HG03460 (cell line): ENCODE measurements around the gene NDP.
"Not testable (repeated sequence)": the region's sequence is repeated elsewhere in the genome, so short reads cannot be mapped to it uniquely, and the experiment has no call there.

Experiments used
- ATAC-seq: cut with Tn5 transposase; IDR thresholded peaks from one replicate; pipeline ENCODE4 v1.9.1; 2021; ENCODE audit not compliant: unreplicated experiment

The NDP gene

GRCh38 chrX:43971966-43972961 is 926 bp downstream of the NDP start:
- no peak for ATAC-seq

- no peak for ATAC-seq
Observed at GRCh38 chrX:43970528-43970927, 2.7 kb downstream of the NDP start.

GRCh38 chrX:43969504-43970501 is 3.4 kb downstream of the NDP start:
- ATAC-seq = no peak

GRCh38 chrX:43968359-43968781 is 4.8 kb downstream of the NDP start:
- ATAC-seq = no peak

GRCh38 chrX:43964936-43965335 is 8.3 kb downstream of the NDP start:
- no peak for ATAC-seq

GRCh38 chrX:43963726-43964125 is 9.5 kb downstream of the NDP start:
- ATAC-seq = no peak

- no peak for ATAC-seq
Observed at GRCh38 chrX:43962636-43963035, 10.6 kb downstream of the NDP start.

- no peak for ATAC-seq
Observed at GRCh38 chrX:43961699-43962098, 11.5 kb downstream of the NDP start.

GRCh38 chrX:43958529-43958928 is 14.7 kb downstream of the NDP start:
- ATAC-seq = no peak

- no peak for ATAC-seq
Observed at GRCh38 chrX:43956034-43956433, 17.2 kb downstream of the NDP start.

GRCh38 chrX:43953218-43953617 is 20.0 kb downstream of the NDP start:
- no peak for ATAC-seq

GRCh38 chrX:43949669-43950068 is 23.5 kb downstream of the NDP start:
- ATAC-seq = no peak

- ATAC-seq = no peak
Observed at GRCh38 chrX:43940816-43941474, 32.2 kb downstream of the NDP start.

- ATAC-seq = no peak
Observed at GRCh38 chrX:43939187-43939926, 33.8 kb downstream of the NDP start.

- not testable (repeated sequence) for ATAC-seq
Observed at GRCh38 chrX:43922032-43922431, 51.2 kb downstream of the NDP start.

GRCh38 chrX:43910772-43911171 is 62.4 kb downstream of the NDP start:
- ATAC-seq = not testable (repeated sequence)

GRCh38 chrX:43910012-43910411 is 63.2 kb downstream of the NDP start:
- no peak for ATAC-seq

GRCh38 chrX:43909141-43909540 is 64.0 kb downstream of the NDP start:
- no peak for ATAC-seq

GRCh38 chrX:43899878-43900815 is 73.0 kb downstream of the NDP start:
- ATAC-seq = no peak
